K562 (cell line): ENCODE measurements around the gene C22orf31. TPM values are rescaled to one million over a fixed set of nuclear protein-coding genes. Genes with fewer than 3 reads are reported as not detected.

ENCODE experiments used
- ATAC-seq: fragments of 200-7000 bp; cut with Tn5 transposase; 3 replicates; pipeline ENCODE4 v1.9.1; 2020; ENCODE audit warnings: moderate library complexity
- BruUV-seq: library from RNA; stranded (reverse); fragments of 400-500 nt; replicated peaks from 2 replicates; lab custom pipeline; 2021; lab: Mats Ljungman, UMichigan
- CTCF ChIA-PET: fragments of 300-600 bp; formaldehyde crosslinking; extraction: SDS; loops from one replicate; lab custom pipeline; 2021; ENCODE audit warnings: low intra/inter-chr PET ratio; lab: Yijun Ruan, JAX
- POLR2A ChIA-PET: fragments of 300-600, 350-650 bp; sonication (Branson Sonifier 250); formaldehyde crosslinking; extraction: SDS; loops from one replicate; lab custom pipeline; 2021; ENCODE audit warnings: antibody characterized with exemption, inconsistent platforms; lab: Yijun Ruan, JAX
- DNase-seq, 4 experiments: peaks; one replicate each; pipeline versions ENCODE4 v3.0.0 to v3.0.0-alpha.2; 2011 to 2018; ENCODE audit warnings: low spot score in 3 of 4, mixed read lengths in 3 of 4; ENCODE audit errors: extremely low read depth in 1 of 4
- FAIRE-seq: peaks from 2 replicates; lab custom pipeline; 2011; peaks lifted over from hg19 to GRCh38; lab: Jason Lieb, UNC
- H2AFZ ChIP-seq: 2 replicates; pipeline ENCODE4 v1.6.0; 2011; ENCODE audit warnings: low read depth, low read length, control low read depth, inconsistent platforms
- H3K27ac ChIP-seq: fragments of 200-600 bp; 3 replicates; pipeline ENCODE4 v1.8.0; 2011; ENCODE audit warnings: low read depth, mild to moderate bottlenecking, control low read depth, inconsistent platforms, low read length, moderate library complexity, mixed read lengths; ENCODE audit errors: extremely low read depth
- H3K27me3 ChIP-seq, 2 experiments: fragments of 300-600 bp in 1 of 2; 2 replicates in 1 of 2; 3 replicates in 1 of 2; pipeline versions ENCODE4 v1.6.0 to v1.8.0; 2011; ENCODE audit warnings: inconsistent platforms in 2 of 2, low read length in 2 of 2, mild to moderate bottlenecking in 1 of 2, mixed read lengths in 1 of 2, moderate library complexity in 1 of 2; ENCODE audit not compliant: control insufficient read depth in 2 of 2, insufficient read depth in 2 of 2
- H3K36me3 ChIP-seq: fragments of 300-600 bp; 3 replicates; pipeline ENCODE4 v1.8.0; 2011; ENCODE audit warnings: mild to moderate bottlenecking, low read length, inconsistent platforms; ENCODE audit not compliant: control insufficient read depth, insufficient read depth
- H3K4me1 ChIP-seq, 2 experiments: fragments of 200-600 bp in 1 of 2; replicated peaks in 1 of 2; 2 replicates in 1 of 2; 3 replicates in 1 of 2; pipeline versions ENCODE4 v1.5.1 to v1.8.0; 2011; ENCODE audit warnings: inconsistent platforms in 2 of 2, low read length in 2 of 2, mild to moderate bottlenecking in 1 of 2, mixed read lengths in 1 of 2, moderate library complexity in 1 of 2; ENCODE audit not compliant: control insufficient read depth in 2 of 2, insufficient read depth in 2 of 2
- H3K4me2 ChIP-seq: 2 replicates; pipeline ENCODE4 v1.6.1; 2011; ENCODE audit warnings: low read length, control low read depth, inconsistent platforms, mixed read lengths; ENCODE audit not compliant: insufficient read depth
- H3K4me3 ChIP-seq: fragments of 200-600 bp; sonication (generic), shearing (Covaris generic); 2 replicates; pipeline ENCODE4 v1.5.1; 2016; ENCODE audit warnings: control low read depth, inconsistent platforms
- H3K79me2 ChIP-seq: fragments of 200-600 bp; 3 replicates; pipeline ENCODE4 v1.8.0; 2011; ENCODE audit warnings: low read length, inconsistent platforms; ENCODE audit not compliant: control insufficient read depth, insufficient read depth
- H3K9ac ChIP-seq, 2 experiments: 2 replicates each; pipeline versions ENCODE4 v1.6.0 to v1.6.1; 2011; ENCODE audit warnings: low read depth in 2 of 2, low read length in 2 of 2, control low read depth in 1 of 2, inconsistent platforms in 1 of 2, mild to moderate bottlenecking in 1 of 2, mixed read lengths in 1 of 2; ENCODE audit not compliant: insufficient read depth in 1 of 2
- H3K9me1 ChIP-seq: one replicate; pipeline ENCODE4 v1.6.0; 2011; ENCODE audit warnings: inconsistent platforms, mild to moderate bottlenecking, low read length, moderate library complexity; ENCODE audit not compliant: control insufficient read depth, insufficient read depth
- H3K9me3 ChIP-seq: replicated peaks from 2 replicates; pipeline ENCODE4 v1.5.1; 2011; ENCODE audit warnings: low read depth, low read length, inconsistent platforms; ENCODE audit not compliant: control insufficient read depth, insufficient read depth
- H4K20me1 ChIP-seq: replicated peaks from 2 replicates; pipeline ENCODE4 v1.6.1; 2011; ENCODE audit warnings: low read length, inconsistent platforms, mixed read lengths; ENCODE audit not compliant: control insufficient read depth, insufficient read depth
- ARHGAP35 ChIP-seq: fragments of 450-650 bp; IDR thresholded peaks from 2 replicates; pipeline ENCODE4 v1.6.1; 2018; ENCODE audit not compliant: partially characterized antibody
- C11orf30 ChIP-seq: fragments of 450-650 bp; IDR thresholded peaks from 2 replicates; pipeline ENCODE4 v1.6.1; 2016; ENCODE audit warnings: low read depth, mild to moderate bottlenecking
- HNRNPK ChIP-seq: fragments of 200-400 bp; formaldehyde crosslinking; IDR thresholded peaks from one replicate; pipeline ENCODE4 v1.6.1; 2018; ENCODE audit warnings: mild to moderate bottlenecking, low read depth, low read length; ENCODE audit not compliant: poor library complexity, severe bottlenecking
- KLF10 ChIP-seq: fragments of 250-450 bp; sonication (Bioruptor Pico); IDR thresholded peaks from 2 replicates; pipeline ENCODE4 v1.6.1; 2021; ENCODE audit warnings: matching md5 sums
- WGBS: fragments of 100-300 bp; shearing (Covaris generic); methylation state at CpG from one replicate; pipeline ENCODE4 v1.1.6; 2016; ENCODE audit warnings: low coverage, mixed read lengths; ENCODE audit not compliant: insufficient coverage; ENCODE audit errors: missing lambda C conversion rate; 5-methylcytosine and 5-hydroxymethylcytosine counted together
- in situ Hi-C: fragments of 300-500 bp; cut with MboI; formaldehyde crosslinking; loops from 4 replicates; pipeline ENCODE4 v1.15.0; 2018; ENCODE audit warnings: inconsistent platforms, mixed read lengths
- intact Hi-C: fragments of 100-400 bp; cut with micrococcal nuclease; formaldehyde crosslinking; loops from 2 replicates; pipeline ENCODE4 v1.14.2; 2022
- polyA plus RNA-seq, 8 experiments: library from polyadenylated mRNA; depleted of rRNA in 4 of 8; stranded (reverse) in 5 of 8; unstranded in 3 of 8; fragments of >200 nt; fragmentation: Nextera tagmentation in 2 of 8; fragmentation: Illumina TruSeq in 1 of 8; extraction: Ambion mirVana in 2 of 8; extraction: Trizol in 1 of 8; gene quantifications; 2 replicates each; pipeline versions ENCODE4 v1.2.1 to v1.2.3, GENCODE V29; 2011 to 2014; ENCODE audit warnings: inconsistent platforms in 1 of 8, missing spikeins in 1 of 8
- total RNA-seq, 7 experiments: library from RNA; depleted of rRNA in 6 of 7; stranded (reverse); fragments of >200 nt in 6 of 7; fragmentation: Illumina TruSeq in 2 of 7; extraction: Trizol in 2 of 7; gene quantifications; 2 replicates each; pipeline versions ENCODE4 v1.2.1 to v1.2.3, GENCODE V29; 2011 to 2021; ENCODE audit warnings: low replicate concordance in 1 of 7
- TF ChIP-seq, protein P1 (sequence below), 2 experiments: fragments of 150-350 bp in 1 of 2; IDR thresholded peaks; 2 replicates each; pipeline ENCODE4 v1.6.1; 2012 to 2016; ENCODE audit warnings: low read depth in 2 of 2, low read length in 2 of 2, mild to moderate bottlenecking in 1 of 2, moderate library complexity in 1 of 2

Gene C22orf31
- total and polyA plus RNA-seq, 9 of the 15 experiments (the other 6 are each of a cell fraction or from before 2014, with no cell fraction given) = not detected

DNA sequence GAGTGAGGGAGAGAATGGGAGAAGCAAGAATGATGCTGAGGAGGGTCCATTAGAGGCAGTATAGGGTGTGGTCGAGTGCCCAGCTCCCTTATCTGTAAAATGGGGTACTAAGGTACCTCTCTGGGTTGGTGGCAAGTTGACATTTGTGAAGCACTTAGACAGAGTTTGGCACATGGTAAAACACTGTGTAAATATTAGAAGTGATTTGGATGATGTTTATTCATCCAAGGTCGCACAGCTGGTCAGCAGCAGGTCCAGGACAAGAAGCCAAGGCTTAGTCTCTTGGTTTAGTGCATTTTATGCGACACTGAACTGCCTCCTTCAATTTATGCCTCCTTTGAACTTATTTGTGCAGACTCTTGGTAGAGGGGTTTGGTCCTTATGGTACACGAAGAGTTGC lies 30.6 kb upstream of the C22orf31 start:
- Histone ChIP-seq H3K36me3 (no peaks in the 10 kb centered on the region), H3K9me1 (no peaks in the 10 kb centered on the region), H3K79me2 (no peaks in the 10 kb centered on the region), H3K27me3 (no peaks in the 10 kb centered on the region), H3K9ac (no peak overlapping the region), H3K4me1 (peaks cover 4 to 21% of the 10 kb centered on the region in 2 experiments; a peak in 4 of 5 replicates), H3K27ac (no peak overlapping the region), H2AFZ (no peak overlapping the region), H3K4me3 (no peak overlapping the region), H3K9me3 (no peaks in the 10 kb centered on the region), H3K4me2 (no peak overlapping the region), H4K20me1 (no peaks in the 10 kb centered on the region)
- BruUV-seq = no TSS peak
- TF ChIP-seq, protein P1, sequence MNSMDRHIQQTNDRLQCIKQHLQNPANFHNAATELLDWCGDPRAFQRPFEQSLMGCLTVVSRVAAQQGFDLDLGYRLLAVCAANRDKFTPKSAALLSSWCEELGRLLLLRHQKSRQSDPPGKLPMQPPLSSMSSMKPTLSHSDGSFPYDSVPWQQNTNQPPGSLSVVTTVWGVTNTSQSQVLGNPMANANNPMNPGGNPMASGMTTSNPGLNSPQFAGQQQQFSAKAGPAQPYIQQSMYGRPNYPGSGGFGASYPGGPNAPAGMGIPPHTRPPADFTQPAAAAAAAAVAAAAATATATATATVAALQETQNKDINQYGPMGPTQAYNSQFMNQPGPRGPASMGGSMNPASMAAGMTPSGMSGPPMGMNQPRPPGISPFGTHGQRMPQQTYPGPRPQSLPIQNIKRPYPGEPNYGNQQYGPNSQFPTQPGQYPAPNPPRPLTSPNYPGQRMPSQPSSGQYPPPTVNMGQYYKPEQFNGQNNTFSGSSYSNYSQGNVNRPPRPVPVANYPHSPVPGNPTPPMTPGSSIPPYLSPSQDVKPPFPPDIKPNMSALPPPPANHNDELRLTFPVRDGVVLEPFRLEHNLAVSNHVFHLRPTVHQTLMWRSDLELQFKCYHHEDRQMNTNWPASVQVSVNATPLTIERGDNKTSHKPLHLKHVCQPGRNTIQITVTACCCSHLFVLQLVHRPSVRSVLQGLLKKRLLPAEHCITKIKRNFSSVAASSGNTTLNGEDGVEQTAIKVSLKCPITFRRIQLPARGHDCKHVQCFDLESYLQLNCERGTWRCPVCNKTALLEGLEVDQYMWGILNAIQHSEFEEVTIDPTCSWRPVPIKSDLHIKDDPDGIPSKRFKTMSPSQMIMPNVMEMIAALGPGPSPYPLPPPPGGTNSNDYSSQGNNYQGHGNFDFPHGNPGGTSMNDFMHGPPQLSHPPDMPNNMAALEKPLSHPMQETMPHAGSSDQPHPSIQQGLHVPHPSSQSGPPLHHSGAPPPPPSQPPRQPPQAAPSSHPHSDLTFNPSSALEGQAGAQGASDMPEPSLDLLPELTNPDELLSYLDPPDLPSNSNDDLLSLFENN (IDR thresholded peaks at IDR 0.05; ENCODE audit: low read depth in 2 of 2, low read length in 2 of 2) = no peak
- no peak for TF ChIP-seq ARHGAP35
- TF ChIP-seq C11orf30 = no peak
- no peak for TF ChIP-seq KLF10 (CRISPR knock-in tag)
- TF ChIP-seq HNRNPK = no peak
- FAIRE-seq = no peak
- intact Hi-C loops (no loop called here), in situ Hi-C loops (no loop called here)
- WGBS = 45% methylated on average over 4 of the region's 4 CpGs
- CTCF ChIA-PET = no interaction called here
- DNase-seq = no peak
- ATAC-seq = no peak
- POLR2A ChIA-PET = interaction anchor here (0.6 to 0.7 kb wide), 2 partner anchors 8 to 410 kb away, joined by 3 to 4 read pairs; no protein-coding TSS in a partner anchor
